Suppressor macrophage treated with lipopolysaccharide for 1 hour (primary cell): ENCODE measurements around the gene ANKFY1.
A peak's percentile ranks its signal among the peaks of the same experiment; 100 is the strongest.

ENCODE experiments used
- DNase-seq, 3 donors: peaks; one replicate each; pipeline ENCODE4 v3.0.0-alpha.2; 2020 to 2022

The ANKFY1 gene, protein sequence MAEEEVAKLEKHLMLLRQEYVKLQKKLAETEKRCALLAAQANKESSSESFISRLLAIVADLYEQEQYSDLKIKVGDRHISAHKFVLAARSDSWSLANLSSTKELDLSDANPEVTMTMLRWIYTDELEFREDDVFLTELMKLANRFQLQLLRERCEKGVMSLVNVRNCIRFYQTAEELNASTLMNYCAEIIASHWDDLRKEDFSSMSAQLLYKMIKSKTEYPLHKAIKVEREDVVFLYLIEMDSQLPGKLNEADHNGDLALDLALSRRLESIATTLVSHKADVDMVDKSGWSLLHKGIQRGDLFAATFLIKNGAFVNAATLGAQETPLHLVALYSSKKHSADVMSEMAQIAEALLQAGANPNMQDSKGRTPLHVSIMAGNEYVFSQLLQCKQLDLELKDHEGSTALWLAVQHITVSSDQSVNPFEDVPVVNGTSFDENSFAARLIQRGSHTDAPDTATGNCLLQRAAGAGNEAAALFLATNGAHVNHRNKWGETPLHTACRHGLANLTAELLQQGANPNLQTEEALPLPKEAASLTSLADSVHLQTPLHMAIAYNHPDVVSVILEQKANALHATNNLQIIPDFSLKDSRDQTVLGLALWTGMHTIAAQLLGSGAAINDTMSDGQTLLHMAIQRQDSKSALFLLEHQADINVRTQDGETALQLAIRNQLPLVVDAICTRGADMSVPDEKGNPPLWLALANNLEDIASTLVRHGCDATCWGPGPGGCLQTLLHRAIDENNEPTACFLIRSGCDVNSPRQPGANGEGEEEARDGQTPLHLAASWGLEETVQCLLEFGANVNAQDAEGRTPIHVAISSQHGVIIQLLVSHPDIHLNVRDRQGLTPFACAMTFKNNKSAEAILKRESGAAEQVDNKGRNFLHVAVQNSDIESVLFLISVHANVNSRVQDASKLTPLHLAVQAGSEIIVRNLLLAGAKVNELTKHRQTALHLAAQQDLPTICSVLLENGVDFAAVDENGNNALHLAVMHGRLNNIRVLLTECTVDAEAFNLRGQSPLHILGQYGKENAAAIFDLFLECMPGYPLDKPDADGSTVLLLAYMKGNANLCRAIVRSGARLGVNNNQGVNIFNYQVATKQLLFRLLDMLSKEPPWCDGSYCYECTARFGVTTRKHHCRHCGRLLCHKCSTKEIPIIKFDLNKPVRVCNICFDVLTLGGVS

DNA sequence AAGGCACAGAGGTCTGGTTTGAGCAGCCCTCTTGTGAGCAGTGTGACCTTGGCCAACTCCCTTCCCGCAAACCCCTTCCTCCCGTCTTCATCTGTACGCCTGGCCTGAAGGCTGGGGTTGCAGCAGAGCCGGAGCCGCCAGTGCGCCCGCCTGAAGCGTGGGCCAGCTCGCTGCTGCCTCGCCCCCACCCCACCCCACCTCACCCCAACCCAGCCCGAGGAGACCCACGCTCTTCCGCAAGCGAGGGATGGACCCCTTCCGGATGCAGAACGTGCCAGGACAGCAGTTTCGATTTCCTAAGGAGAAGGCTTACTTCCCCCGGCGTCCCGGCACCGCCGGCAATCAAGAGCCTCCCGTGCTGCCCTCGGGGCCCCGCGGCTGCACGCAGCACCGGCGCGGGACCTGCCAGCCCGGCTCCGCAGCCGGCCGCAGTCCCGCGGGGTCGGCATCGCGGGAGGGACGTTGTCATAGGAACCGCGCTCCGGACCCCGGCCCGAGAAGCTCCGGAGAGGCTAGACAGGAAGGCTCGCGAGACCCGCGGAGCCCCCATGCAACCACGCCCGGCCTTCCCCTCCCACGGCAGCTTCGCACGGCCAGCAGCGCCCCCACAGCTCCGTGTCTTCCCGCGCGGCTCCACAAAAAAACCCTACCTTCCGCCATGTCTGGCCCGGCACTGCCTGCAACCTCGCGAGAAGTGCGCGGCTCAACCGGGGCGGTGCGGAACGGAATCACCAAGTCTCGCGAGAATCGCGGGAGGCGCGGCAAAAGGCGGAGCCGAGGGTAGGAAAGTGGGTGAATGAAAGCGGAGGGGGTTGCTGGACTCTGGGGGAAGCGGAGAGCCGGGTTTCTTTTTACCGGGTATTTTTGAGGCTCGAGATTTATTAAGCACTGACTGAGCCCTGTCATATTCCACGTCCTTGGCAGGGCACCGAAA, at the start of gene ANKFY1:
TSS of gene ANKFY1 (minus strand) at position 698 of the 934 bp plus-strand sequence. CDS start at position 660, 38 bp downstream.
- peak; percentile 98 to 99 (median 98) for DNase-seq

DNA sequence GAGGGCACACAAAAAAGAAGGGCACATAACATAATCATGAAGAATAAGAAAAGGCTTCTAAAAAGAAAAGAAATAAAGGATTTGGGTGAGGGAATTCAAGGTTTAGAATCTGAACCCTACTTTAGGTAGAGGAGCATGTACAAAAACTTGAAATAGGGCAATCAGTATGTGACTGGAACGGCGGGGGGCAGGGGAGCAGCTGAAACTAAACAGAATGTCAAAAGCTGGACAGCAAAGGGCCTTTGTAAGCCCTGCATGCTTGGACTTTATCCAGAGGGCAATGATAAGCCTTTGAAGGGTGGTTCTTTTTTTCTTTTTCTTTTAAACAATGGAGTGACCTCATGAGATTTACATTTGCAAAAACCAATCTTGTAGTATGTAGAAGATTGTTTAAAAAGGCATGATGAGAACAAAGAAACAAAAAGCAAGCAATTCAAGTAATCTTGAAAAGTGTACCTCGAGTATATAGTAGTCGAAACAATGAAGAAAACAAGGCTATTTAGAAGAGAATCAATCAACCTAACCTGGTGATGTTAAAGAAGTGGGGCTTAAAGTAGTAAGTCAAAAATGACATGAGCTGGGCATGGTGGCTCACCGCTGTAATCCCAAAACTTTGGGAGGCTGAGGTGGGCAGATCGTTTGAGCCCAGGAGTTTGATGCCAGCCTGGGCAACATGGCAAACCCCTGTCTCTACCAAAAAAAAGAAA, 46.7 kb upstream of the ANKFY1 start:
- no peak for DNase-seq

DNA sequence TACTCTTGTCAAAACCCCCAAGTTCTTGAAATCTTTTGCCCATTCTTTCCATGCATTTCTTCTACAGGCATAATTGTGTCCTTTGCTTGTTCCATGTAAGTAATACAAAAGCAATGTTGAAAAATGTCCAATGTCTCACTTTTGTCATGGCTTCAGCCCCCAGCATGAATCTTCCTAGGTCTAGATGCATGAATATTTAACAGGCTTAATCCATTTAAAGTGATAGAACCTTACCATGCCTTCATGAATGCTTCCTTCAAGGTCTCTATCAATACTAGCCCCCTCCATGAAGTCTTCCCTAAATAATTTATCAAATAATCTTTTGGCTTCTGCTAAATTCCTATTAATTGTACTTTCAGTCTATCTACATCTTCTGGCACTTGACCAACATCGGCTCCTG, 46.1 kb upstream of the ANKFY1 start:
- no peak for DNase-seq

DNA sequence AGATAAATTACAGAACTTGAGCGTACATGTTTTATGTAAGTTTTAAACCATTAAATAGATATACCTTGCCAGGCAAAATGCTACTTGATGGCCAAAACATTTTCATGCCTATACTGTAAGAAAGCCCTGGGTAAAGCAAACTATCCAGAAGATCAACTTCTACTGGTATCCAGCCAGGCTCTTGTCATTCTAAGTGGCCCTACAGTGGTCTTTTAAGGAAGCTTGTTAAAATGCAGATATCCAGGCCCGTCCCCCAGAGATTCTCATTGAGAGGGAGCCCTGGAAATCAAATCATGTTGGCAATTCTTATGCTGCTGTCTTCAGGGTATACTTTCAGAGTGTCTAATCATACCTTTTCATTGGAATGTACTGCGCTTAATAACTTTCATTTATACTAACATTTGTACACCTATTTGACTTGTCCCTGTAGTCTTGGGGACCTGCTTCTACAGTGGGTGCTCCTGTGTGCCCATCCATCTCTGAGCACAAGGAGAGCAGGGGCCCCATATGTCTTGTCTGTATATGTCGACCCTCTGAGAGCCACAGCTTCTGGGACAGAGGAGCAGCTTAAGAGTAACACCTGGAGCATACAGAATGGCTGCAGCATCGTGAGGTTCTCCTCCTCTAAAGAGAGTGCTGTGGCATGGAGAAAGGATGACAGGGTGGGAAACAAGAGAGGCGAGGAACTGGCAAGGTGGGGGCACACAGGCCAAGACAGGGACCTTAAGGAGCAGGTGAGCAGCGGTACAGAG, 43.6 kb upstream of the ANKFY1 start:
- no peak for DNase-seq

DNA sequence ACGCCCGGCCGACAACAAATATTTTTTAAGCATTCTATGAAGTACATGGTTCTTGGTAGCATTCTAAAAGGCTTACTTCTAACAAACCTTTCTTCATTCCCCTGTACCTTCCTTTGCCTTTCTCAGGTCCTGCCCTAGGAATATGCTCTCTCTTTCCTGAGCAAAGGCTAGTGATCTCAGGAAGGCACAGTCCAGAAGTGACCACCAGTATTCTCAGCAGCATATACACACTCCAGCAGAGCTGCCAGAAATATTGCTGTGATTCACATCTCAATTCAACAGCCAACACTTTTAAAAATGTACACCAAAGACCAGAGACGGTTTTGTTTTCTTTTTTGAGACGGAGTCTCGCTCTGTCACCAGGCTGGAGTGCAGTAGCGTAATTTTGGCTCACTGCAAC, 41.4 kb upstream of the ANKFY1 start:
- DNase-seq, result no peak

DNA sequence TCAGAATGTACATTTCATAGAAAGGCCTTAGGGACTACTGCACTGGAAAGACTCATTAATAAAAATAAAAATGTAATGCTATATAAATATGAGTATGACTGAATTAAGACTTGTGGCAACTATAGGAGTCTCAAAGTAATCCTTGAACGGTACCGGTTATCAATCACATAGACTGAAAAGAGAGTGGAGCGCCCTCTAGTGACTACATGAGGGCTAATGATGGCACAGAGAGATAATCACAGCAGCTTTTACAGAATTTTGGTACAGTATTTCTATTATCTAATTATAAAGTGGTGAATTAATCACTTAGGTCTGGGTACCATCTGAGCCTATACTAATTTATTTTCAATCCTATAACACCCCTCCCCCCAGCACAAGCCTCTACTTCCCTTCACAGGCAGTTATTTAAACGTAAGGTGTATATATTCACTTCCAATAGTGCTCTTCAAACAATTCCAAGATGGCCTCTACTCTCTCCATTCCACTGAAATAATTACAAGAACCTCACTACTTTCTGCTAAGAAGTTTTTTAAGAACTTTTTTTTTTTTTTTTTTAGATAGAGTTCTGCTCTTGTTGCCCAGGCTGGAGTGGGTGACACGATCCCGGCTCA, 40.7 kb upstream of the ANKFY1 start:
- DNase-seq, result peak; percentile 59 to 76 (median 74)

DNA sequence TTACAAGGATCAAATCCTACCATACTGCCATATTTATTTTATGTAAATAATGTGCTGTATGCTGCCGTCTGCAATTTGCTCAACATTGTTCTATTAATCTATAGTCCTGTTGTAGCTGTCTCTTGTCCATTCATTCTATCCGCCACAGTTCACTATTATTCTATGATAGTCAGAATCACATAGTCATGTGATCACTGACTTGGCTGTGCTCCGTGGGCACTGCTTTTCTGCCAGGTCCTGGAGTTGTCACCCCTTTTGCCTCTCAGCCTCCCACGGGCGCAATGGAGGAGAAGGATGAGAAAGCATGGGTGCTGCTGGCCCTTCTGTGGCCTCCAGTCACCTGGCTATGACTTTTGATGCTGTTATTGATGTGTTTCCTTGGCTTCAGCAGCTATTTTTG, 37.3 kb upstream of the ANKFY1 start:
- no peak for DNase-seq

DNA sequence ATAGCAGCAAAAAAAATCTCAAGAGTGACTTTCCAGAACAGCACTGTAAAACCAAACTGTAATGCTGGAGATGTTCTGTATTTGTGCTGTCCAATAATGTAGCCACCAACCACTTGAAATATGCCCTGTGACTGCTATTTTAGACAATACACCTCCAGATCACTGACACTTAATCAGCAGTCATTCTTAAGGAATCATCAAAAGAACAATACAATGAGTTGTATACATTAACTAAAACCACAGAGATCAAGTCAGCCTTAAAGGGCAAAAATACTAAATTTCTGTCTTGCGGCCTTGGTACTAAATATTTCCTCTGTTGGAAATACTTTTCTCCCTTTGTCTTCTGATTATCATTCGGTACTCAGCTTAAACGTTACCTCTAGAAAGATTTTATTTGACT, 33.6 kb upstream of the ANKFY1 start:
- DNase-seq, result no peak

DNA sequence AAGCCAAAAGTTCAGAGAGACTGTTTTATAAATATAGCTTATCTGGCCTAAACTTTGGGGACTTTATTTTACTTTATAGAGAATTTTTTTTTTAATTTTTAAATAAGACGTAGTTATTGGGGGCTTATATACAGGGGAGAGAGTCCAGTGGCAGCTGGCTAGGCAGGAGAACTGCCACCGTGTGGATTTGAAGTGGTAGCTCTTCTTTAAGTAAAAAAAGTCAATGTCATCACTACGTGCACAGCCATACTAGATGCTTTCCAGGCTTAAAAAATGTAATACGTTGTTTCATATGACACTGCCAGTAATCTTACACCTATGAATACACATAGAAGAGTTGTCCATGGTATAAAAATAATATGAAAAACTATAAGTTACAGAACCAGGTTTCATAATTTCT, 31.9 kb upstream of the ANKFY1 start:
- no peak for DNase-seq

DNA sequence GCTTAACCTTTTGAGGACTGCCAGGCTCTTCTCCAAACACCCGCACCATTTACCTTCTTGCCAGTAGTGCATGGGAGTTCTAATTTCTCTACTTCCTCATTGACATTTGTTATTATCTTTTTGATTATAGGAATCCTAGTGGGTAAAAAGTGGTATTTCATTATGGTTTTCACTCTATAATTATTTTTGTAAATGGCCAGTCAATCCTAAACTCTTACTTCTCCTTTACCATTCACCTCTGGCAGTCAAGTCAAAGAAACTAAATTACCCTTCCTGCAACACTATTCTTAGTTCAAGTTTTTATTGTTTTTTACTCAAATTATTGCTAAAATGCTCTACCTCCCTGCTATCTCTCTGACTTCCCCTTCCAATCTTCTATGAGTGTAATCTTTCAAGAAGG, 29.8 kb upstream of the ANKFY1 start:
- DNase-seq, result no peak

DNA sequence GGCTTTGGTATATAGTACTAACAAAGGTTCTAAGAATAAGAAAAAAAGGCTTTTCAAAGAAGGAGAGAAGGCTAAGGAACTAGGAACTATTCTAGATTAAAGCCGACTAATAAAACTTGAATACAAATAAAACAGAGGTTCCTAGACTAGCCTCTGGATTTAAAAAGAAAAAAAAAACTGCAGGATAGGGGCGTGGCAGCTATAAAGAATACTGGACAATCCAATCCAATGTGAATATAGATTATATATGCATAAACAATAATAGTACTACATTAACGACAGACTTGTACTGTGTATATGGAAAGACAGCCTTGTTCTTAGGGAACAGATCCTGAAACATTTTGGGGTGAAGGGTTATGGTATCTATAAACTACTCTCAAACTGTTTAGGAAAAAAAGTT, 23.9 kb upstream of the ANKFY1 start:
- DNase-seq, result no peak

DNA sequence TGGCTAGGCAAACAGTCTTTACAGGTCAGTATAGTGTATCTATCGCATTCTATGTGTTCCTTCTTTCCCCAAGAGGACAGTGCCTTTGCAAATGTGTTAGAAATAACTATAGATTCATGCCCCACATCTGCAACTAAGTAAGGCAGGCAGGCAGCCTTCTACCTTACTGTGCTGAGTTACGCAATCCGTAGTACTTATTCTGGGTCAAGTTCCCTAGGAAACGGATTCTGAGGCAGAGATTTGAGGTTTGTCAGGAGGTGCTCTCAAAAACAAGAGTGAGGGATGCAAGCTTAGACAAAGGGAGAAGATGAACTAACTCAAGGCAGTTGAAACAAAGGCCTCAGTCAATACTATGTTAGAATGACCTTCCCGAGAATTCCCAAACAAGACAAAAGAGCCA, 12.7 kb upstream of the ANKFY1 start:
- DNase-seq, result no peak

DNA sequence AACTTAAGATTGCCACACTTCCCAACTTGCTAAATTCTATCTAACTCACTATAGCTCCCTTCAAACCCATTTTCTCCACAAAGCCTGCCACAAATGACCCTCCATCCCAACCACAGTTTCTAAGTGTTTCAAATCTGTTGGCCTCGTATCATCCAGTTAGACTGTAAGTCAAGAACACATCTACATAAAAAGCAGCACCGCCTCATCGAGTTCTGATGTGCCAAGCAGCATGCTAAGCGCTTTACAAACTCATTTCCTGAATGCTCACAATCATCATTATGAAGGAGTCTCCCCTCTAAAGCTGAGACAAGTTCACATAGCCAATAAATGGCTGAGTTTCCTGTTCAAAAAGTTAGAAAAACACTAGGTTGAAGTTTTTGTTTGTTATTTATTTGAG, 9.2 kb upstream of the ANKFY1 start:
- DNase-seq, result no peak

DNA sequence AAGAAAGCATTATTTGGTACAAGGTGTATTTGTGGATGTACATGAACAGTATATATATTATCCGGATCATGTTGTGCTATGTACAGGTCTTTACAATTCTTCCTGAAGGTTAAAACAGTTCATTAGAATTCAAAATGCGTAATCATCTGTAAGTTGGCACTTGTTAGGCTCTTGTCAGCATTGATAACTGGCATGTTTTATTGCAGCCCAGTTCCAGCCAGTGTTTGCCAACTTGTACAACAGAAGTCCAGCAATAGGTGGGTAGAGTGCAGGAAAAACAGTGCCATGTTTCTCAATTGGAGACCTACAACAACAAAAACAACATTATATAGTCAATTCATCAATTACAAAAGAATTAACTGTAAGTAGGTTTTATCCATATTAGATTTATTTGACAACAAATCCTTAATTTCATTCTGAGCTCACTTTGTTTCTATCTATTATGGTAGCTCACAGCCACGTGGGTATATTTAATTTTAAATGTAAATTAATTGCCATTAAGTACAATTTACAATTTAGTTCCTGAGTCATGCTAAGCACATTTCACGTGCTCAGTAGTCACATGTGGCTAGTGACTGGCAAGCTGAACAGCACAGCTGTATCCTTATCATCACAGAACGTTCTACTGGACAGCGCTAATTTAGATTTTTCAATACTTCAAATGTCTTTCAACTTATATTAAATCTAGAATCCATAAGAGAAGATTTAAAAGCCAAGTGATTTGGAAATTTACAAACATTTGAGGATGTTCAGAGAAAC, 8.6 kb upstream of the ANKFY1 start:
- DNase-seq, result no peak

DNA sequence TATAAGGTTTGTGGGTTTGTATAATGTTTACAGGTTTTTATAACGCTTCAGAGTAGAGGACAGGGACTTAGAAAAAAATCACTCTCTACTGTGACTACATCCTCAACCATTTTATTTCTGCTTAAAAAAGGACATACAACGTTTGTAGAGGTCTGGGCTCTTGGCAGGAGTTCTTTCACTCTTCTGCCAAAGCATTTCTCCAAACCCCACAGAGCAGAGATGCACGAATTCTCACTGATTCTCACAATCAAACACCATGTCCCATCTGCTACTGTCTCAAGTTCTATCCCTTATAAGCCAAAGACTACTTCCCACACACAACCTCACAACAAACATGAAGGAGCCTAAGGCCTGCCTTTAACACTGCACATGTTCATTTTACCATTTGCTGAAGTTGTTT, 7.0 kb upstream of the ANKFY1 start:
- no peak for DNase-seq

DNA sequence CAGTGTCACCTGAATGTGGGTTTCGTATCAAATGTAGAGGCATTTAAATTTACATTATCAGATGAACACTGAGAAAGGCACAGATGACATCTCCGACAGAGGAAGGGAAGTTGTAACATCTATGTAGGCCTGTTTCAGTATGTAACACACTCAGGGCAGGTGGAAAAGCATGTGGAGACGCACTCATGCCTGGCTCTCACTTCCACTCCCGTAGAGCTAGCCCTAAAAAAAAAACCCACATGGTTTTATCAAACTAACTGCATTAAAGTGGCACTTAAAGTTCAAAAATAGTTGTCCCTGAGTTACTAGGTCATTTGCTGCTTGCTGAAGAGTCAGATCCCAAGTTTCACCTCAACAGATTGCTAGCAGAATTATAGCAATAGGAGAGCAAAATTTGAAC, 6.1 kb upstream of the ANKFY1 start:
- no peak for DNase-seq

DNA sequence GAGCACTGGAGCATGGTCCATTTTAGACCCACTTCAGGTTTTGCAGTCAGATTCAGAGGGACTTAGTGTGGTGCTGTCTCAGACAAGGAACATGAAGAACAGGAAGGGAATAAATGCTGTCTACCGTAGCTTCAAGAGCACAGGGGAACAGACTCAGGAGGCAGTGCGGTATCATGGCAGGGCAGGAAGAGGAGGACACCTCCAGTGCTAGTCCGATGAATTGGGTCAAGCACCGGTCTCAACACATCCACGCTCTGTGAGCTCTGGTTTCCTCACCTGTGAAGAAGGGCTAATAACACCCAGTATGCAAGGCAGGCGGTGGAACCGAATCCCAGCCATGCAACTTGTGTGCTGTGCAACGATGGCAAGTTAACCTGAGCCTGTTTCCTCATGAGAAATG, 3.6 kb upstream of the ANKFY1 start:
- DNase-seq, result no peak

DNA sequence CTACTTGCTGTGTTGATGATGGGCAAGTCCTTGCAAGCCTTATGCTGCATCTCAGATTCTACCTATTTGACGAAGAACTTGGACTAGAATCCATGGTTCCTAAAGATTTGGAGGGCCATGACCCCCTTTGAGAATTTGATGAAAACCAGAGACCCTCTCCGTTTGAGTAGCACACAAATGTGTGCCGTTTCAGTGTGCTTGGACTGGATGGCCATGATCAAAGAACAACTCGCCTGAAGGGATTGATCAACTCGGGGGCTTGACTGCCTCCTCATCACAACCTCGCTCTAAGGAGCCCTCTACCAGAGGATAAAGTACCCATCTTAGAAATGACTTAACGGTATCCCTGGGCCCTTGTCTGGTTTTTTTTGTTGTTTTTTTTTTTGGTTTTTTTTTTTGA, 2.8 kb upstream of the ANKFY1 start:
- DNase-seq, result no peak

DNA sequence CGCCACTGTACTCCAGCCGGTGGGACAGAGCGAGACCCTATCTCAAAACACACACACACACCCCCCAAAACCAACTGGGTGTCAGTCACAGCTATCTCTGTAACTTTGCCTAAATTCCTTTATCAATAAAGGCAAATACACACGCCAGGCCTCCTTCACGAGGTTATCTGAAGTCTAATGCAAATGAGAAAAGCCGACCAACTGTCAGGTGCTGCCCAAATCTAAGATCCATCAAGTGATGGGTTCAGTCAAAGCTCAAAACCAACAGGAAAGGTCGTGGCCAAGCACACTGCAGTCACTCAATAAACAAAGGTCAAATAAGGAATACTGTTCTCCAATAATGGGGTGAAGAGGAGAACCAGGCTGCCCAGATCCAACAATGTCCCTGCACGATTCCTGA, 1.1 kb downstream of the ANKFY1 start:
- DNase-seq, result no peak

DNA sequence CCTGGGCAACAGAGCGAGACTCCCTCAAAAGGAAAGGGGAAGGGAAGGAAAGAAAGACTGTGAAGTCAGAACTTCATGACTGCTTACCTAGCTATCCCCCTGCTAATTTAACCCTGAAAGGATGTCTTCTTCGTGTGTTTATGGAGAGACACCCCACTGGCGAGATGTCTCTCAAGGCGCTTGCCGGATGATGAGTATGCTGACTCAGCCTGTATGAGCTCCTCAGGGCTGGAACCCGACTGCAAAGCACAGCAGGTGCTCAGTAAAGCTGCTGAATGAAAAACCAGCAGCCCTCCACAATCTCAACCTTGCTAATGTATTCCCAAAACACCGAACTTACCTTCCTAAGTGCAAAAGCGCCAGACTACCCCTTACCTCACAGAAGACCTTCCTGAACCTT, 2.3 kb downstream of the ANKFY1 start:
- no peak for DNase-seq
